Suppressor macrophage (primary cell): ENCODE results near the gene ERFL.

Experiments used
- DNase-seq, 4 experiments: peaks; one replicate each; pipeline ENCODE4 v3.0.0-alpha.2; 2020 to 2022

Gene ERFL

DNA sequence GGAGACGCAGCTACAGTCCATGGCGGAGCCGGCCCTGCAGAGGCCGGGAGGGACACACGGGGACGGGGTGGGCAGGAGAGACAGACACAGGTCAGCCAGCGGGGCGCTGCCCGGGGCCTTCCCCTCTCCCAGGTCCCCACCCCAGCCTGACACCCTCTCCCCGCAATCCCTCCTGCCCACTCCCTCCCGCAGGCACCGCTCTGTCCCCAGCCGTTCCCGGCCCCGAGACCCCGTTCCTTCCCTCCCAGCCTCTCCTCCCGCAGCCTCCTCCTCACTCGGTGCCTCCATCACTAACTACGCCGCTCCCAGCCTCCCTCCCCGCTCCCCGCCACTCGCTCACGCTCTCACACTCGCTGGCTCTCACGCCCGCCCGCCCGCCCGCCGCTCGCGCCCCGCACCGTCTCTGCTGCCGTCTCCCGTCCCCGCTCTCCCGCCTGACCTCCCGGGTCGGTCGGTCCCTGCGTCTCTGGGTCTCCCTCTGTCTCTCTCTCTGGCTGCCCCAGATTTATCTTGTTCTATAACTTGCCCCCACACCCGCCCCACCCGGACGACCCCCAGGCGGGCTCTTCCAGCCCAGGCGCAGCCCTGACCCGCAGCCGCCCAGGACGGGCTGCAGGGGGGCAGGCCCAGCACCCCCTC is 15.2 kb downstream of the ERFL start:
- peak in 1 of 4 experiments; percentile 16 for DNase-seq

- no peak for DNase-seq
Measured at GRCh38 chr19:41911889-41912731, 16.1 kb downstream of the ERFL start.

- DNase-seq = no peak
Measured at GRCh38 chr19:41910992-41911888, 17.0 kb downstream of the ERFL start.

GRCh38 chr19:41910240-41910991 is 17.8 kb downstream of the ERFL start:
- DNase-seq = no peak

- DNase-seq = no peak
Measured at GRCh38 chr19:41909706-41910105, 18.5 kb downstream of the ERFL start.

- no peak for DNase-seq
Measured at GRCh38 chr19:41908724-41909464, 19.4 kb downstream of the ERFL start.

DNA sequence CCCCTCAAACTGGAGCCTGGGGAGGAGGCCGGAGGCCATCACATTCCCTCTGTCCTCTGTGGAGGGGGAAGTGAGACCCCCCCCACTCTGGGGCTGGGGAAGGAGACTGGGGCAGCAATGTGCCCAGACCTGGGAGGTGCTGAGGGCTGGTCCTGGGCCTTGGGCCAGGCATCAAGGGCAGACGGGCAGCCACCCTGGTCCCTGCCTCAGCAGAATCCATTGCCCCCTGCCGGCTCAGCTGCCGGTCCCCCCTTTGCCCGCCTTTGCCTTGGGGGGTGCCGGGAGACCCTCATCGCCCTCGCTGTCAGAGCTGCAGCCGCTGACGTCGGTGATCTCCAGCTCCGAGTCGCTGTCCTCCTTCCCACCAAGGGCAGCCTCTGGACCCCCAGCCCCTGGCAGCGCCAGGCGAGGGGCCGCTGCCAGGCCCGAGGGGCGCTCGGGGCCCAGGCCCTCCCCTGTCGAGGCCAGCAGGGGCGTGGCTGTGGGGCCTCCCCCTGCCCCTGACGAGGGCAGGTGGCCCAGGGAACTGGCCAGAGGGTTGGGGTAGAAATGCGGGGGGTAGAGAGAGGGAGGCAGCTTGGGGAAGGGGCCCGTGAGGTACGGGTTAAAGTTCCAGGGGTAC is 20.1 kb downstream of the ERFL start:
- no peak for DNase-seq

GRCh38 chr19:41906916-41907680 is 21.2 kb downstream of the ERFL start:
- DNase-seq = no peak

DNA sequence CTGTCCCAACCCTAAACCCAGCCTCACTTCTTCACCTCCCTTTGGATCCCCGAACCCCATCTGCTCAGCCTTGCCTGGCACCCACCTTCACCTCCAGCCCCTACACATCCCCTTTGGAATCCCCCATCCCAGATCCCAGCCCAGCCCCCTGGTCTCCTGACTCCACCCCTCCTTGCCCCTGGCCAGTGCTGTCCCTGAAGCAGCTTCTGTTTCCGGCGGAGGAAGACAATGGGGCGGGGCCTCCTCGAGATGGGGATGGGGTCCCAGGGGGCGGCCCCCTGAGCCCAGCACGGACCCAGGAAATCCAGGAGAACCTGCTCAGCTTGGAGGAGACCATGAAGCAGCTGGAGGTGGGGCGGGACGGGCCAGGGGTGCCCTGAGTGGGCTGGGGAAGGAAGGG is 22.0 kb downstream of the ERFL start:
- DNase-seq = no peak

DNA sequence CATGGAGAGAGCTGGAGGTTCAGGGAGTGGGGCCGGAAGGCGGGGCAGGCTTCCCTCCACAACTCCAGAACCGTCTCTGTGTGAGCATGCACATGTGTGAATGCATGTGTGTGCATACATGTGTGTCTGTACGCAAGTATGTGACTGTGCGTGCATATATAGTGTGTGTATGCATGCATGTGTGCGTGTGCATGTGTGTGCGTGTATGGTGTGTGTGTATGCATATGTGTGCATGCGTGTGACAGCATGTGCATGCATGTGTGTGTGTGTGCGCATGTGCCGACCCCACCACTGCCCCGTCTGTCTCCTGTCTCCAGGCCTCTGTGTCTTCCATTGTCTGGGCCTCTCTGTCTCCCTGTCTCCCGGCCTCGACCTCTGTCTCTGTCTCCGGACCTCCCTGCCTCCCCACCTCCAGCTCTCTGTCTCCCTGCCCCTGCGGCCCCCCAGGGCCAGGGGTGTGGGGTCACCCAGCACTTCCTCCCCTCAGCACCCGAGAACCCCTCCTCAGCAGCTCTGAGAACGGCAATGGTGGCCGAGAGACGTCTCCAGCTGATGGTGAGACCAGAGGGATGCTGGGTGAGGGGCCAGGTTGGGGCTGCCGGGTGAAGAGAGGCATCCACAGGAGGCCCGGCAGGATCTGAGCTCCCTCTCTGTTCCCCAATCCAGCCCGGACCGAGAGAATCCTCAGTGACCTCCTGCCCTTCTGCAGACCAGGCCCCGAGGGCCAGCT is 22.8 kb downstream of the ERFL start:
- no peak for DNase-seq

DNA sequence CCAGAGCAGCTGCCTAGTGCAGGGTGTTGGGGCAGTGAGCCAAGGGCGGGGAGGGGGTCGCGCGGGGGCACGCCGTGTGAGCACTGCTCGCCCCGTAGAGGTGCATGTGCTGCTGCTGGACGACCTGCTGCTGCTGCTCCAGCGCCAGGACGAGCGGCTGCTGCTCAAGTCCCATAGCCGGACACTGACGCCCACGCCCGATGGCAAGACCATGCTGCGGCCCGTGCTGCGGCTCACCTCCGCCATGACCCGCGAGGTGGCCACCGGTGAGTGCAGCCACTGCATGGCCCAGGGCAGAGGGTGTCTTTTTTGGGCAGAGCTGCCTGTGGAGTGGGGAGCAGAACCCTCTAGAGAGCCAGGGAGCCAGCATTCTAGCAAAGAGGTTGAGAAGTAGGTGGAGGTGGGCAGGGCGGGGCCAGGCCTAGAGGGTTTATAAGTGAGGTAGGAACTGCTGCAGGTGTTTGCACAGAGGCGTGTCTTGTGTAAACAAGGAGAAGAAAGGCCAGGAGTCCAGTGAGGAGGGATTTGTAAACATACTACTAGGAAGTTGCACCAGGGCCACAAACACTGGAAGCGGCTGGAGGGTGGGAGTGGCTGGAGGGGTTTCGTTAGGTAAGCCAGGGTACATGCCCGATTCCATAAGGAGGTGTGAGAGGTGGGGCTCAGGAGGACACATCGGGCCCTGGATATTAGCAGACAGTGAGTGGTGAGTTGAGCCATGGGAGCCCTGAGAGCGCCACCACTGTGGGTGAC is 24.0 kb downstream of the ERFL start:
- no peak for DNase-seq

DNA sequence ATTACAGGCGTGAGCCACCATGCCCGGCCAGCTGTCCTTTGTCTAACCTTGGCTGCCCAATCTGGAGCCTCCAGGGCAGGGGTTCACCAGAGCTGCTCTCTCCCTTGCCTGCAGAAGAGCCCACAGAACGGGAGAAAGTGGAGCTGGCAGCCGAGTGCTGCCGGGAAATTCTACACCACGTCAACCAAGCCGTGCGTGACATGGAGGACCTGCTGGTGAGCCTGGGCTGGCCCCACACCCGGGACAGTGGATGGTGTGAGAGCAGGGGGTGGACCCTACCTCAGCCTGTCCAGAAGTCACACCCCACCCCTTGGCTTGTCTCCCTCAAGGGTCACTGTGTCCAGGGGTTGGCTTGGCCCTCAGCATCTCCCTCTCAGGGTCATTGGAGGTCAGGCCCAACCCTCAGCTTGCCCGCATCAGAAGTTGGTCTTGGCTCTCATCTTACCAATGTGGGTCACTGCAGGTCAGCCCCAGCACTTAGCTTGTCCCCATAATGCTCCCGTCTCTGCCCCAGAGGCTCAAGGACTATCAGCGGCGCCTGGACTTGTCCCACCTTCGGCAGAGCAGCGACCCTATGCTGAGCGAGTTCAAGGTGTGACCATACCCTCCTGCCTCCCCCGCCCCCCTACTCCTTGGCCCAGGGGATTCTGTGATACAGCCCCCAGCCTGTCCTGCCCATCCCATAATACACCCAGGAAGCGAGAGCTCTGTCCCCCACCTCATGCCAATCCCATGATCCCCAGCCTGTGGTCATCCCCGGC is 24.9 kb downstream of the ERFL start:
- no peak for DNase-seq

- no peak for DNase-seq
Measured at GRCh38 chr19:41902594-41902993, 25.7 kb downstream of the ERFL start.

GRCh38 chr19:41901707-41902360 is 26.4 kb downstream of the ERFL start:
- no peak for DNase-seq

GRCh38 chr19:41898235-41898634 is 30.0 kb downstream of the ERFL start:
- no peak for DNase-seq

- no peak for DNase-seq
Measured at GRCh38 chr19:41897820-41898219, 30.4 kb downstream of the ERFL start.

- DNase-seq = no peak
Measured at GRCh38 chr19:41897181-41897580, 31.1 kb downstream of the ERFL start.

DNA sequence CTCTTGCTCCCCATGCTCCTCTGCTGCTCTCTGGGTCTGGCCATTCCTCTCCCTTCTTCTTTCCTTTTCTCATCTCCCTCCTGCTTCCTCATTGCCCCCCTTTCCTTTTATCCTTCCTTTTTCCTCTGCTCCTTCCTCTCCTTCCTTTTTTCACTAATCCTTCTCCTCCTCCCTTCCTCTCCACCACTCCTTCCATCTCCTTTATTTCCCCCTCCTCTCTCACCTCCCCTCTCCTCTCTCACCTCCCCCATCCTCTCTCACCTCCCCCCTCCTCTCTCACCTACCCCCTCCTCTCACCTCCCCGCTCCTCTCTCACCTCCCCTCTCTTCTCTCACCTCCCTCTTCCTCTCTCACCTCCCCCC is 31.7 kb downstream of the ERFL start:
- DNase-seq = no peak
